Stimulated activated CD4-positive, alpha-beta T cell treated with anti-CD3 and anti-CD28 coated beads, Interleukin-1b, Interleukin-23, amount 100 ng/mL, for 4 hours (primary cell): ENCODE results near the gene HSD17B13.
"Not testable (repeated sequence)": the region's sequence is repeated elsewhere in the genome, so short reads cannot be mapped to it uniquely, and the experiment has no call there.

Experiments used
- DNase-seq, 2 donors: peaks; one replicate each; pipeline ENCODE4 v3.0.0-alpha.2; 2020; ENCODE audit warnings: low read depth in 2 of 2

HSD17B13 gene

DNA sequence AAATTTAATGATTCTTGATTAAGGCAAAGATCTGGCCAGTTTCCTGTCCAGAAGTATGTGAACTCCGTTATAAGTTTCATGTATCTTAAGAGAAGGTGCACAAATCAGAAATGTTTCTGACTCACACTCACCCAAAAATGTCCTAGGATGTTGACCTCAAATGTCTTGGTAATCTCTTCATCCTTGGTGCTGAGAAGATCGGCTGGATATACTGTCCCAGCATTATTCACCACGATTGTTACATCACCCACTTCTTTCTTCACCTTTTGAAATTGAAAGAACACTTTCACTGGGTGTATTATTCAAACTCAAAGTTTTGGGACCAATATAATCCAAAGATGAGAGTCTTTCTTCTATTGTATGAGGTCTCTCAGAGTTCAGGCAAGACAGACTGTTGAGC lies 5.7 kb downstream of the HSD17B13 start:
- no peak for DNase-seq

GRCh38 chr4:87315000-87315399 lies 7.7 kb downstream of the HSD17B13 start:
- DNase-seq: not testable (repeated sequence)

DNA sequence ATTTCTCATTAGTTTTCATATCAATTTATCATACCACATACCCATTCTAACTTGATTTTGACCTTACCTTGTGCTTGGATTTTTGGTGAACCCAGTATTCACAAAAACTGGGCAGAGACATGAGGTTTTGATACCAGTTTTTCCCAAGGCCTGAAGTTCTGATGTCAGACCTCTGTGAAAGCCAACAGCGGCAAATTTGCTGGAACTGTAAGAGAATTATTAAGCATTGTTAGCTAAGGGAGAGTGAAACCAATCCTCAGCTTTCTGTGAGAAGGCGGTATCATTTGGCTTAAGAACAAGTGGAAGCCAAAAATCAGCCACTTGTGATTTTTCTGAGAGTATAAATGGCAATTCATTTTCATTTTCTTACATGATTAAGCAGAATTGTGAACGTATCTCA lies 8.9 kb downstream of the HSD17B13 start:
- DNase-seq: no peak

GRCh38 chr4:87311684-87312083 lies 11.0 kb downstream of the HSD17B13 start:
- no peak for DNase-seq

GRCh38 chr4:87310691-87311335 lies 11.9 kb downstream of the HSD17B13 start:
- DNase-seq: no peak

- no peak for DNase-seq
Observed at GRCh38 chr4:87309625-87310024, 13.1 kb downstream of the HSD17B13 start.

GRCh38 chr4:87306056-87306455 lies 16.6 kb downstream of the HSD17B13 start:
- no peak for DNase-seq

- no peak for DNase-seq
Observed at GRCh38 chr4:87305562-87305961, 17.1 kb downstream of the HSD17B13 start.

- DNase-seq: no peak
Observed at GRCh38 chr4:87304745-87305432, 17.8 kb downstream of the HSD17B13 start.

GRCh38 chr4:87299898-87300297 lies 22.8 kb downstream of the HSD17B13 start:
- DNase-seq: no peak

- no peak for DNase-seq
Observed at GRCh38 chr4:87298362-87298761, 24.3 kb downstream of the HSD17B13 start.

DNA sequence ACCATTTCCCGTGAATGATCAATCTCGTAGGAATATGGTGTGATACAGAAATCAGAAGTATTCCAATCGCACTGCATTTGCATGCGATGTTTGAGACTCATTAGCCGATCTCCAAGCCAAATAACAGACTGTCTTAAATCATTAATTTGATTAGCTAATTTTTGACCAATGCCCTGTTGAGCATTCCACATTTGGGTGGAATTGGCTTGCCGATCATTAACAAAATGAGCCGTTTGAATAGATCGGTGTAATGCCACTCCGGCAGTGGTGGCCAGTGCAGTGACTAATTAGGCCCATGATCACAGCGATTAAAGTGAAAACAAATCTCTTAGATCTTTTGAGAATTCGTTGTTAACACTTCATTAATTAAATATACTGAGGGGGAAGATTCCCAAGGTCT lies 27.8 kb downstream of the HSD17B13 start:
- DNase-seq: not testable (repeated sequence)

GRCh38 chr4:87293889-87294288 lies 28.8 kb downstream of the HSD17B13 start:
- DNase-seq: not testable (repeated sequence)

GRCh38 chr4:87286970-87287369 lies 35.7 kb downstream of the HSD17B13 start:
- DNase-seq: no peak

DNA sequence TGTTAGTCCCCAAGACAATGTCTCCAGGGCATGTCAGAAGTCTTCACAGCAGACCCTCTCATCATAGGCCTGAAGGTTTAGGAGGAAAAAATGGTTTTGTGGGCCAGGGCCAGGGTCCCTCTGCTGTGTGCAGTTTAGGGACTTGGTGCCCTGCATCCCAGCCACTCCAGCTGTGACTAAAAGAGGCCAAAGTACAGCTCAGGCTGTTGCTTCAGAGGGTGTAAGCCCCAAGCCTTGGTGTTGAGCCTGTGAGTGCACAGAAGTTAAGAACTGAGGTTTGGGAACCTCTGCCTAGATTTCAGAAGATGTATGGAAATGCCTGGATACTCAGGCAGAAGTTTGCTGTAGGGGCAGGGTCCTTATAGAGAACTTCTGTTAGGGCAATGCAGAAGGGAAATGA lies 38.4 kb downstream of the HSD17B13 start:
- DNase-seq: not testable (repeated sequence)

DNA sequence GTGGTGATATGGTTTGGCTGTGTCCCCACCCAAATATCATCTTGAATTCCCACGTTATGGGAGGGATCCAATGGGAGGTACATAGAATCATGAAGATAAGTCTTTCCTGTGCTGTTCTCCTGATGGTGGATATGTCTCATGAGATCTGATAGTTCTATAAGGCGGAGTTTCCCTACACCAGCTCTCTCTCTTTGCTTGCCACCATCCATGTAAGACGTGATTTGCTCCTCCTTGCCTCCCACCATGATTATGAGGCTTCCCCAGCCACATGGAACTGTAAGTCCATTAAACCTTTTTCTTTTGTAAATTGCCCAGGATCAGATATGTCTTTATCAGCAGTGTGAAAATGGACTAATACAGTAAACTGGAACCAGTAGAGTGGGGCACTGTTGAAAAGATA lies 39.5 kb downstream of the HSD17B13 start:
- DNase-seq: no peak

DNA sequence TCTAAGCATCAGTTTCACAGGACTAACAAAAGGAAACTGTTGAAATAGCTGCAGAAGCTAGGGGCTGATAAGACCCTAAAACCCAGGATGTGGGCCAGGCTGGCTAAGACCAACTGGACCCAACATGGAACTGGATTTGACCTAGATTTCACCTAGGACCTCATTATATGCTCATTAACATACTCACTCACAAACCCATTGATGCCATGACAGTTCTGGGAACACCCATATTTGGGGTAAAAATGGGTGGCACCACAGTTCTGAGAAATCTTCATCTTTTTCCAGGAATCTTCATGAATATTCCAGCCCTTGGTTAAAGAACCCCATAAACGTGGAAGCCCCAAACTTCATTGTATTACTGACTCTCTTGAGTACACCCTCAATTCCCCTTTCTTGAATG lies 41.1 kb downstream of the HSD17B13 start:
- no peak for DNase-seq

DNA sequence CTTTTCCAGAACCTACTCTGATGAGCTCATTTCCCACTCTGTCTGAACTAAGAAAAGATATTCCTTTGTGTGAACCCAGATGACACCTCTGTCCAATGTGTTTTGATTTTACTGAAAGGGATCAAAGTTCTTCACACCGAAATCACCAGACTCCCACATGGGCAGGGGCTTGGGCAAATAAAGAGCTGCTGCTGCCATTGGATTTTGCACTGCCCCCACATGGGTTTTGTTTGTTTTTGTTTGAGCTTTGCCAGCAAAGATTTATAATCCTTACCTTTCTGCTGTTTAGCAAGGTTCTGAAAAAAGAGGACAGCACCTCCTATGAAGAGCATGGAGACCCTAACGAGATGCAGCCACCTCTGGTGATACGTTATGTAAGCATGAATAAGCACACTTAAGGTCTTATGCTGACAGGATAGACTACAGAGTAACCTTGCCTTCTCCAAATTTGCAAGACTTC lies 44.3 kb downstream of the HSD17B13 start:
- DNase-seq: no peak

DNA sequence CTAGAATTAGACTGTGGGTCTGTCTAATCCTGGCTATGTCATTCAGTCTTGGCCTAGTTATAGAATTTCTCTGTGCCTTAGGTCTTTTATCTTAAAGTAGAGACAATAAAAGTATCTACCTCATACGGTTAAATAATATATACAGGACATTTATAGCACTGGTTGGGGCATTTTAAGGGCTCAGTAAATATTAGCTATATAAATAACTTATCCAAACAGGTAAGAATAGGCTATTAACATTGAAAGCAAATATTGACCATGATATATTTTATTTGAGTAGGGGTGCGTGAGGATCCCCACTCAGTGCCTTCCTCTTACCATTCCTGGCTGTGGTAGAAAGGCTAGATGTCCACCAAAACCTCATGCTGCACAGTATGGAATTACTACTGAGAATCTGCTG lies 47.4 kb downstream of the HSD17B13 start:
- DNase-seq: no peak

DNA sequence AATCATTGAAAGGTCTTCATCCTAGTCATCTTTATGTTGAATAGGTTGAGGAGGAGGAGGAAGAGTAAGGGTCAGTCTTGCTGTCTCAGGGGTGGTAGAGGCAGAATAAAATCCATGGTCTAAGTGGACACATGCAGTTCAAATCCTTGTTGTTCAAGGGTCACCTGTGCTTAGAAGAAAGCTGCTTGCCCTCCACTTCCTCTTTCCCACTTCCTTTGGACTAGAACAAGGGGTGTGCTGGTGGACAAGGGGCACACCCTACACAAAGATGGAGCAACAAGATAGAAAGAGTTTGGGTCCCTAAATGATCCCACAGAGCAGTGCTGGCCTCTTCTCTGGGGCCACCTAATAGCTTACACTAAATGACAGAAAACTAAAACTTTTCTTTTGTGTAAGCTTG lies 47.9 kb downstream of the HSD17B13 start:
- no peak for DNase-seq

GRCh38 chr4:87274327-87274726 lies 48.4 kb downstream of the HSD17B13 start:
- DNase-seq: no peak

- no peak for DNase-seq
Observed at GRCh38 chr4:87270825-87271224, 51.9 kb downstream of the HSD17B13 start.

DNA sequence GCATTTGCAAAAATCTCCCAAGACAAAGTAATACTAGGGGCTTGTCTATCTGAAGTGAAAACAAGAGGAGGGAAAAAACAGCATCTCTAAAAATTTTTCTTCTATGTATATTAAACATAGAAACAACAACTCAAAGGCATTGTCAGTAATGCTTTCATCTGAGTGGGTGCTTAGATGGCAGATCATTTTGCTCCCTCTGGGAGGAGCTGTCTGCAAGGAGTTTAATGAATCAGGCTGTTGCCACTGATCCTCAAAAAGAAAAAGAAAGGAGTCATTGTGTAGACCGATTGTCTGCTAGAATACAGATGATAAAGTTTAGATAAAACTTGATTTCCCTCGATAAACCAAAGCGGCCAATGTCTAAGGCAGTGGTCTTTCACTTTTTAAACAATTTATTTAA lies 52.5 kb downstream of the HSD17B13 start:
- no peak for DNase-seq

- no peak for DNase-seq
Observed at GRCh38 chr4:87268411-87268810, 54.3 kb downstream of the HSD17B13 start.
